ENCODE results near the gene ARHGEF1.

Gene ARHGEF1

GRCh38 chr19:41902594-41902993 is 19.6 kb downstream of the ARHGEF1 start:
- H3K4me1 Mint-ChIP-seq (ENCODE audit: low read depth): peaks cover 59% of the 10 kb centered on the region

GRCh38 chr19:41903193-41903953 is 20.4 kb downstream of the ARHGEF1 start:
- peaks cover 52% of the 10 kb centered on the region for H3K4me1 Mint-ChIP-seq (ENCODE audit: low read depth)
- H3K27me3 Mint-ChIP-seq: no peaks in the 10 kb centered on the region
- peak overlapping the region; percentile 70 for H3K27ac Mint-ChIP-seq
- peaks cover 11% of the 10 kb centered on the region for H3K36me3 Mint-ChIP-seq
- H3K4me3 Mint-ChIP-seq: no peak overlapping the region
- H3K9me3 Mint-ChIP-seq (ENCODE audit: low read depth): no peaks in the 10 kb centered on the region

More at GRCh38 chr19:41902594-41902993, 19.6 kb downstream of the ARHGEF1 start:
- Mint-ChIP-seq H3K9me3 (ENCODE audit: low read depth) (no peaks in the 10 kb centered on the region), H3K36me3 (peaks cover 11% of the 10 kb centered on the region), H3K27ac (no peak overlapping the region), H3K4me3 (no peak overlapping the region), H3K27me3 (no peaks in the 10 kb centered on the region)

DNA sequence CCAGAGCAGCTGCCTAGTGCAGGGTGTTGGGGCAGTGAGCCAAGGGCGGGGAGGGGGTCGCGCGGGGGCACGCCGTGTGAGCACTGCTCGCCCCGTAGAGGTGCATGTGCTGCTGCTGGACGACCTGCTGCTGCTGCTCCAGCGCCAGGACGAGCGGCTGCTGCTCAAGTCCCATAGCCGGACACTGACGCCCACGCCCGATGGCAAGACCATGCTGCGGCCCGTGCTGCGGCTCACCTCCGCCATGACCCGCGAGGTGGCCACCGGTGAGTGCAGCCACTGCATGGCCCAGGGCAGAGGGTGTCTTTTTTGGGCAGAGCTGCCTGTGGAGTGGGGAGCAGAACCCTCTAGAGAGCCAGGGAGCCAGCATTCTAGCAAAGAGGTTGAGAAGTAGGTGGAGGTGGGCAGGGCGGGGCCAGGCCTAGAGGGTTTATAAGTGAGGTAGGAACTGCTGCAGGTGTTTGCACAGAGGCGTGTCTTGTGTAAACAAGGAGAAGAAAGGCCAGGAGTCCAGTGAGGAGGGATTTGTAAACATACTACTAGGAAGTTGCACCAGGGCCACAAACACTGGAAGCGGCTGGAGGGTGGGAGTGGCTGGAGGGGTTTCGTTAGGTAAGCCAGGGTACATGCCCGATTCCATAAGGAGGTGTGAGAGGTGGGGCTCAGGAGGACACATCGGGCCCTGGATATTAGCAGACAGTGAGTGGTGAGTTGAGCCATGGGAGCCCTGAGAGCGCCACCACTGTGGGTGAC is 21.3 kb downstream of the ARHGEF1 start:
- H3K27ac Mint-ChIP-seq: peak overlapping the region; percentile 54

DNA sequence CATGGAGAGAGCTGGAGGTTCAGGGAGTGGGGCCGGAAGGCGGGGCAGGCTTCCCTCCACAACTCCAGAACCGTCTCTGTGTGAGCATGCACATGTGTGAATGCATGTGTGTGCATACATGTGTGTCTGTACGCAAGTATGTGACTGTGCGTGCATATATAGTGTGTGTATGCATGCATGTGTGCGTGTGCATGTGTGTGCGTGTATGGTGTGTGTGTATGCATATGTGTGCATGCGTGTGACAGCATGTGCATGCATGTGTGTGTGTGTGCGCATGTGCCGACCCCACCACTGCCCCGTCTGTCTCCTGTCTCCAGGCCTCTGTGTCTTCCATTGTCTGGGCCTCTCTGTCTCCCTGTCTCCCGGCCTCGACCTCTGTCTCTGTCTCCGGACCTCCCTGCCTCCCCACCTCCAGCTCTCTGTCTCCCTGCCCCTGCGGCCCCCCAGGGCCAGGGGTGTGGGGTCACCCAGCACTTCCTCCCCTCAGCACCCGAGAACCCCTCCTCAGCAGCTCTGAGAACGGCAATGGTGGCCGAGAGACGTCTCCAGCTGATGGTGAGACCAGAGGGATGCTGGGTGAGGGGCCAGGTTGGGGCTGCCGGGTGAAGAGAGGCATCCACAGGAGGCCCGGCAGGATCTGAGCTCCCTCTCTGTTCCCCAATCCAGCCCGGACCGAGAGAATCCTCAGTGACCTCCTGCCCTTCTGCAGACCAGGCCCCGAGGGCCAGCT is 22.5 kb downstream of the ARHGEF1 start:
- H3K4me1 Mint-ChIP-seq (ENCODE audit: low read depth): peaks cover 41% of the 10 kb centered on the region
- peaks cover 7% of the 10 kb centered on the region for H3K36me3 Mint-ChIP-seq
- no peaks in the 10 kb centered on the region for H3K9me3 Mint-ChIP-seq (ENCODE audit: low read depth)
- no peaks in the 10 kb centered on the region for H3K27me3 Mint-ChIP-seq
- peak overlapping the region; percentile 73 for H3K27ac Mint-ChIP-seq
- H3K4me3 Mint-ChIP-seq: no peak overlapping the region

More for the DNA sequence above, 21.3 kb downstream of the ARHGEF1 start:
- Mint-ChIP-seq H3K4me3 (no peak overlapping the region), H3K36me3 (peaks cover 7% of the 10 kb centered on the region), H3K27me3 (no peaks in the 10 kb centered on the region), H3K9me3 (ENCODE audit: low read depth) (no peaks in the 10 kb centered on the region), H3K4me1 (ENCODE audit: low read depth) (peaks cover 46% of the 10 kb centered on the region)

DNA sequence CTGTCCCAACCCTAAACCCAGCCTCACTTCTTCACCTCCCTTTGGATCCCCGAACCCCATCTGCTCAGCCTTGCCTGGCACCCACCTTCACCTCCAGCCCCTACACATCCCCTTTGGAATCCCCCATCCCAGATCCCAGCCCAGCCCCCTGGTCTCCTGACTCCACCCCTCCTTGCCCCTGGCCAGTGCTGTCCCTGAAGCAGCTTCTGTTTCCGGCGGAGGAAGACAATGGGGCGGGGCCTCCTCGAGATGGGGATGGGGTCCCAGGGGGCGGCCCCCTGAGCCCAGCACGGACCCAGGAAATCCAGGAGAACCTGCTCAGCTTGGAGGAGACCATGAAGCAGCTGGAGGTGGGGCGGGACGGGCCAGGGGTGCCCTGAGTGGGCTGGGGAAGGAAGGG is 23.3 kb downstream of the ARHGEF1 start:
- Mint-ChIP-seq H3K4me1 (ENCODE audit: low read depth) (peaks cover 44% of the 10 kb centered on the region), H3K27ac (peak overlapping the region; percentile 73), H3K27me3 (no peaks in the 10 kb centered on the region), H3K9me3 (ENCODE audit: low read depth) (no peaks in the 10 kb centered on the region), H3K4me3 (no peak overlapping the region), H3K36me3 (peaks cover 7% of the 10 kb centered on the region)

DNA sequence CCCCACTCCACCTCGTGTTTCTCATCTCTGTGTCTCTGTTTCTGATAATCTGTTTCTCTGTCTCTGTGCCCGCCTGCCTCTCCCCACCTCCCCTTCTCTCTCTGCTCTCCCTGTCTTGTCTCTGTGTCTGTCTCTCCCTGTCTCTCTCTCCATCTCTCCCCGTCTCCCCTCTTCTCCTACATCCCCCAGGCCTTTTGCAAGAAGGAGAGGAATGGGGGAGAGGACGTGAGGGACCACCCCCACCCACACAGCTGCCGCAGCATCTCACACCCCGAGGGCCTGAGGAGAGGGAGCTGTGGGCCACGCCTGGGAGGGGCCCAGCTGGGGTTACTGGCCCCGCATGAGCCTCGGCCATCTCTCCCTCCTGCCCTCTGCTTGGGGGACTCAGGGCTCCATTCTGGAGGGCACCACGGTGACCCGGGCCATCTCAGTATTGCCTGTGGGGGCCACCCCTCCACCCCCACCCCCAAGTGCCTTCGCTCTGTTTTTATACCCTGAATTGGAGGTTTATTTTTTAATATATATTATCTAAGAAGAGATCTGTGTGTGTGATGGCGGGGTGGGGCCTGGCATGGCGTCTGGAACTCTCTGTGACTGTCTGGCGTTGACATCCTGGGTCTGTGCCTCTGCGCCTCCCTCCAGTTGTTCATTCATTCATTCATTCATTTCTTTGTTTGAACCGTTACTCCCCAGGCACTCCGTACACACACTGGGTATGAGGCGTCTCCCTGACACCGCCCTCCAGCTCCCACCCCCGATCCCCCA is 24.1 kb downstream of the ARHGEF1 start:
- no peak overlapping the region for H3K4me3 Mint-ChIP-seq
- H3K36me3 Mint-ChIP-seq: peaks cover 4% of the 10 kb centered on the region
- peak overlapping the region; percentile 35 for H3K27ac Mint-ChIP-seq
- H3K27me3 Mint-ChIP-seq: no peaks in the 10 kb centered on the region
- H3K9me3 Mint-ChIP-seq (ENCODE audit: low read depth): no peaks in the 10 kb centered on the region
- peaks cover 45% of the 10 kb centered on the region for H3K4me1 Mint-ChIP-seq (ENCODE audit: low read depth)

DNA sequence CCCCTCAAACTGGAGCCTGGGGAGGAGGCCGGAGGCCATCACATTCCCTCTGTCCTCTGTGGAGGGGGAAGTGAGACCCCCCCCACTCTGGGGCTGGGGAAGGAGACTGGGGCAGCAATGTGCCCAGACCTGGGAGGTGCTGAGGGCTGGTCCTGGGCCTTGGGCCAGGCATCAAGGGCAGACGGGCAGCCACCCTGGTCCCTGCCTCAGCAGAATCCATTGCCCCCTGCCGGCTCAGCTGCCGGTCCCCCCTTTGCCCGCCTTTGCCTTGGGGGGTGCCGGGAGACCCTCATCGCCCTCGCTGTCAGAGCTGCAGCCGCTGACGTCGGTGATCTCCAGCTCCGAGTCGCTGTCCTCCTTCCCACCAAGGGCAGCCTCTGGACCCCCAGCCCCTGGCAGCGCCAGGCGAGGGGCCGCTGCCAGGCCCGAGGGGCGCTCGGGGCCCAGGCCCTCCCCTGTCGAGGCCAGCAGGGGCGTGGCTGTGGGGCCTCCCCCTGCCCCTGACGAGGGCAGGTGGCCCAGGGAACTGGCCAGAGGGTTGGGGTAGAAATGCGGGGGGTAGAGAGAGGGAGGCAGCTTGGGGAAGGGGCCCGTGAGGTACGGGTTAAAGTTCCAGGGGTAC is 25.1 kb downstream of the ARHGEF1 start:
- Mint-ChIP-seq H3K4me1 (ENCODE audit: low read depth) (peaks cover 43% of the 10 kb centered on the region), H3K4me3 (no peak overlapping the region), H3K27me3 (no peaks in the 10 kb centered on the region), H3K27ac (no peak overlapping the region), H3K36me3 (peaks cover 4% of the 10 kb centered on the region), H3K9me3 (ENCODE audit: low read depth) (no peaks in the 10 kb centered on the region)

DNA sequence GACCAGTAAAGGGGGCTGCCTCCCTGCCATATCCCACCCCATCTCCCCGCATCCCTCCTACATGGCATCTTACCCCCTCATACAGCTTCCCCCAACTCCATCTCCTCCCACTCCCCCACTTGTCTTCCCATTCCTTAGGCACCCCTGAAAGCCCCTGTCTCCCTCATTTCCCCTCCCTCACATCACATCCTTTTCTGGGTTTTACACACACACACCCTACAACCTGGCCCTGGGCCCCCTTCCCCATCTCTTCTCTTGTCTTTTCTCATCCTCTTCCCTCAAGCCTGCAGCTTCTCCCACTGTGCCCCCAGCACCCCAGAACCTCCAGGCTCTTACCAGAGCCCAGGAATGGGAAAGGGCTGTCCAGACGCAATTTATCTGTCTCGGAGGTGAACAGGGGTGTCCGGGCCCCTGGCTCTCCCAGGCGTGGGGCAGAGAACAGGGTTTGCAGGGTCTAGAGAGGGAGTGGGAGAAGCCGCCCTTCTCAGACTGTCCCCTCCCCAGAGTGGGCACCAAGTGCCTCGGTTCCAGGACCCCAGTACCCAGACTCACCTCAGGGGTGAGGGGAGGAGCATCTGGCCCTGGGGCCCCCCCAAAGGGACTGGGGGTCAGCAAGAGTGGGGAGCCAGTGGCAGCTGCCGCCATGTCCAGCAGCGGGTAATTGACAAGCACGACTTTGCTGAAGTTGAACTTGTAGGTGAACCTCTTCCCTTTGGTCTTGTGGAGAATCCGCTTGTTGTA is 25.9 kb downstream of the ARHGEF1 start:
- H3K4me3 Mint-ChIP-seq: no peak overlapping the region
- H3K36me3 Mint-ChIP-seq: peaks cover 4% of the 10 kb centered on the region
- H3K9me3 Mint-ChIP-seq (ENCODE audit: low read depth): no peaks in the 10 kb centered on the region
- H3K27me3 Mint-ChIP-seq: no peaks in the 10 kb centered on the region
- peak overlapping the region; percentile 76 for H3K27ac Mint-ChIP-seq
- peaks cover 46% of the 10 kb centered on the region for H3K4me1 Mint-ChIP-seq (ENCODE audit: low read depth)

- no peaks in the 10 kb centered on the region for H3K9me3 Mint-ChIP-seq (ENCODE audit: low read depth)
- H3K4me1 Mint-ChIP-seq (ENCODE audit: low read depth): peaks cover 44% of the 10 kb centered on the region
- H3K27ac Mint-ChIP-seq: no peak overlapping the region
- H3K27me3 Mint-ChIP-seq: no peaks in the 10 kb centered on the region
- no peak overlapping the region for H3K4me3 Mint-ChIP-seq
- peaks cover 2% of the 10 kb centered on the region for H3K36me3 Mint-ChIP-seq
Measured at GRCh38 chr19:41909706-41910105, 26.7 kb downstream of the ARHGEF1 start.

DNA sequence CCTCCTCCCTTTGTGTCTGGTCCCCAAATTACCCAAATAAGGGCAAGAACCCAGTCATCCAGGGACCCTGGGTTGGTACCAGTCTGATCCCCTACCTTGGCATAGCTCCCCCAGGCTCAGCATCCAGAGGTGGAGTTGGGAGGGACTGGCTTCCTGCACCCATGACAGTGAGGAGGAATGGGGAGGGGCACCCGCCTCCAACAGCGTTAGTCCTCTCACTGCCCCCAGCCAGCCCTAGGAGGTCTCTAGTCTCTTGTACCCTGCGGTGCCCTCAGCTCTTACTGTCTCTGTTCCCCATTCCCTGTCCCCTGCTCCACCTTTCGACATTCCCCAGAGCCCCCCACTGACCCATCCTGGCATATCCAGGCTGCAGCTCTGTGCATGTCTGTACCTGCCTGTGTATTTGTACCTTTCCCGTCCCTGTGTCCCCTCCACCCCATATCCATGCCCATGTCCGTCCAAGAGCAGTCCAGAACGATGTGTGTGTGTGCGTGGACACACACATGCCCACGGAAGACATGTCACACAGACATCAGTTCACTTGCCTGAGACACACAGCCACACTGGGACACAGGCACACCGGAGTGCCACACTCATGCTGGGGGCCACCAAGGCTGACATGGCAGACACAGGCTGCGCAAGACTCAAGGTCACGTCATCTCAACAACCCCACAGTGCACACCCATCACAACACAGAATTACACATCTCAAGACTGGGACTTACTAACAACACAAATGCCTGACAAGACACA is 27.4 kb downstream of the ARHGEF1 start:
- Mint-ChIP-seq H3K4me1 (ENCODE audit: low read depth) (peaks cover 44% of the 10 kb centered on the region), H3K9me3 (ENCODE audit: low read depth) (no peaks in the 10 kb centered on the region), H3K36me3 (peaks cover 2% of the 10 kb centered on the region), H3K27ac (peak overlapping the region; percentile 6), H3K27me3 (no peaks in the 10 kb centered on the region), H3K4me3 (no peak overlapping the region)

GRCh38 chr19:41910992-41911888 is 28.3 kb downstream of the ARHGEF1 start:
- H3K4me1 Mint-ChIP-seq (ENCODE audit: low read depth): peaks cover 40% of the 10 kb centered on the region
- H3K9me3 Mint-ChIP-seq (ENCODE audit: low read depth): no peaks in the 10 kb centered on the region
- H3K4me3 Mint-ChIP-seq: peak overlapping the region; percentile 52
- peak overlapping the region; percentile 59 for H3K27ac Mint-ChIP-seq
- no peaks in the 10 kb centered on the region for H3K36me3 Mint-ChIP-seq
- no peaks in the 10 kb centered on the region for H3K27me3 Mint-ChIP-seq

GRCh38 chr19:41911889-41912731 is 29.1 kb downstream of the ARHGEF1 start:
- no peaks in the 10 kb centered on the region for H3K27me3 Mint-ChIP-seq
- H3K36me3 Mint-ChIP-seq: no peaks in the 10 kb centered on the region
- peak overlapping the region; percentile 10 for H3K27ac Mint-ChIP-seq
- H3K4me1 Mint-ChIP-seq (ENCODE audit: low read depth): peaks cover 37% of the 10 kb centered on the region
- peak overlapping the region; percentile 52 for H3K4me3 Mint-ChIP-seq
- H3K9me3 Mint-ChIP-seq (ENCODE audit: low read depth): no peaks in the 10 kb centered on the region
